ENCODE measurements around the gene NLRP9. TPM values are rescaled to one million over a fixed set of nuclear protein-coding genes. Genes with fewer than 3 reads are reported as not detected.

Gene NLRP9
- total and polyA plus RNA-seq, 12 donors: not detected

- DNase-seq (no peak), ATAC-seq (peak in 1 of 8 donors; percentile 14)
- TF ChIP-seq CTCF (IDR thresholded peaks at IDR 0.05): peak in 2 of 9 donors; percentile 20 to 23
- Histone ChIP-seq H3K27ac (peak overlapping the region in 9 of 10 donors; percentile 19 to 97 (median 96)), H3K36me3 (peaks cover 0 to 70% (median 22%) of the 10 kb centered on the region in 9 donors), H3K4me1 (peaks cover 13 to 76% (median 56%) of the 10 kb centered on the region in 9 donors), H3K9me3 (no peaks in the 10 kb centered on the region), H3K27me3 (no peaks in the 10 kb centered on the region), H3K4me3 (peak overlapping the region in 9 of 10 donors; percentile 71 to 97 (median 80))
- WGBS, 2 donors: 30 to 46% methylated on average over 5 of the region's 5 CpGs
- intact Hi-C loops (cut with DNase I): no loop called here
These were observed 61.8 kb downstream of the NLRP9 start for GRCh38 chr19:55676383-55676782.

- H3K4me1 ChIP-seq: peaks cover 13 to 72% (median 55%) of the 10 kb centered on the region in 9 donors
- H3K9me3 ChIP-seq: no peaks in the 10 kb centered on the region
- DNase-seq (no peak), ATAC-seq (no peak)
- TF ChIP-seq CTCF (IDR thresholded peaks at IDR 0.05): no peak
- H3K4me3 ChIP-seq: peak overlapping the region; percentile 39 to 97 (median 79)
- intact Hi-C loops (cut with DNase I): loop anchor here in 3 of 10 donors (1.0 kb wide), 2 partner anchors 21 to 22 kb away; partner anchors contain the start of gene U2AF2 (in 1 of the 3)
- peaks cover 0 to 69% (median 17%) of the 10 kb centered on the region in 9 donors for H3K36me3 ChIP-seq
- H3K27ac ChIP-seq: peak overlapping the region; percentile 88 to 97 (median 95)
- no peaks in the 10 kb centered on the region for H3K27me3 ChIP-seq
- 6 to 10% methylated on average over 16 of the region's 16 CpGs for WGBS, 2 donors
These were observed 62.4 kb downstream of the NLRP9 start for GRCh38 chr19:55675661-55676354.

- Histone ChIP-seq H3K27ac (peak within 1 kb of the TSS; percentile 88 to 97 (median 95)), H3K36me3 (peaks cover 0 to 69% (median 17%) of the 10 kb centered on the region in 9 donors), H3K9me3 (no peaks in the 10 kb centered on the region), H3K4me1 (peaks cover 13 to 64% (median 52%) of the 10 kb centered on the region in 9 donors), H3K27me3 (no peaks in the 10 kb centered on the region), H3K4me3 (peak within 1 kb of the TSS; percentile 39 to 97 (median 79))
- no peak for TF ChIP-seq CTCF (IDR thresholded peaks at IDR 0.05)
- WGBS, 2 donors: 0 to 1% methylated on average over 73 to 99 of the region's 101 CpGs
- DNase-seq (peak; percentile 97 to 98), ATAC-seq (peak; percentile 88 to 95 (median 93))
- intact Hi-C loops (cut with DNase I): loop anchor here in 3 of 10 donors (1.0 kb wide), 2 partner anchors 20 to 21 kb away; partner anchors contain the start of gene U2AF2 (in 1 of the 3)
These were observed 63.2 kb downstream of the NLRP9 start, which contains the start of gene EPN1 for GRCh38 chr19:55674841-55675660. Gene EPN1 (plus strand): TSS chr19:55675226. CDS start chr19:55678628, 3,402 bp downstream.

GRCh38 chr19:55674459-55674840, 63.8 kb downstream of the NLRP9 start:
- DNase-seq (no peak), ATAC-seq (peak in 1 of 8 donors; percentile 2)
- H3K4me3 ChIP-seq: peak overlapping the region; percentile 39 to 97 (median 79)
- intact Hi-C loops (cut with DNase I): no loop called here
- H3K4me1 ChIP-seq: peaks cover 13 to 58% (median 46%) of the 10 kb centered on the region in 9 donors
- no peak for TF ChIP-seq CTCF (IDR thresholded peaks at IDR 0.05)
- peak overlapping the region in 9 of 10 donors; percentile 88 to 97 (median 94) for H3K27ac ChIP-seq
- no peaks in the 10 kb centered on the region for H3K27me3 ChIP-seq
- H3K36me3 ChIP-seq: peaks cover 0 to 69% (median 18%) of the 10 kb centered on the region in 9 donors
- no peaks in the 10 kb centered on the region for H3K9me3 ChIP-seq
- WGBS, 2 donors: 21 to 25% methylated on average over 17 of the region's 17 CpGs
